OCI-LY7 (cell line): Measurements from ENCODE around the gene APOBEC3G. TPM values are rescaled to one million over a fixed set of nuclear protein-coding genes. Genes with fewer than 3 reads are reported as not detected.
"Not testable (repeated sequence)": the region's sequence is repeated elsewhere in the genome, so short reads cannot be mapped to it uniquely, and the experiment has no call there.

Experiments
- BruUV-seq: library from RNA; stranded (reverse); fragments of 400-500 nt; replicated peaks from 2 replicates; lab custom pipeline; 2021; lab: Mats Ljungman, UMichigan
- CTCF ChIA-PET: fragments of 300-600 bp; sonication (Branson Sonifier 250); formaldehyde crosslinking; loops from one replicate; lab custom pipeline; 2022; ENCODE audit warnings: antibody characterized with exemption; ENCODE audit not compliant: unreplicated experiment; lab: Charles Lee
- POLR2A ChIA-PET: fragments of 300-600 bp; sonication (Branson Sonifier 250); formaldehyde crosslinking; loops from one replicate; lab custom pipeline; 2022; ENCODE audit warnings: antibody characterized with exemption; lab: Charles Lee
- DNase-seq: peaks from one replicate; pipeline ENCODE4 v3.0.0-alpha.2; 2015; ENCODE audit warnings: low spot score
- H2AFZ ChIP-seq: fragments of 200-600 bp; sonication (generic), shearing (Covaris generic); 2 replicates; pipeline ENCODE4 v1.6.1; 2014; ENCODE audit warnings: mild to moderate bottlenecking, antibody characterized with exemption, low read length, moderate library complexity
- H3K27ac ChIP-seq: fragments of 200-600 bp; sonication (generic); 2 replicates; pipeline ENCODE4 v1.5.1; 2014; ENCODE audit warnings: mixed run types, low read depth, mild to moderate bottlenecking, moderate library complexity, low read length, inconsistent platforms; ENCODE audit not compliant: poor library complexity, severe bottlenecking
- H3K36me3 ChIP-seq: fragments of 200-600 bp; sonication (generic); 2 replicates; pipeline ENCODE4 v1.6.1; 2014; ENCODE audit warnings: mild to moderate bottlenecking, antibody characterized with exemption, low read length, moderate library complexity, mixed read lengths; ENCODE audit not compliant: insufficient read depth
- H3K4me1 ChIP-seq: fragments of 200-600 bp; sonication (generic); 2 replicates; pipeline ENCODE4 v1.5.1; 2014; ENCODE audit warnings: mild to moderate bottlenecking, low read length; ENCODE audit not compliant: insufficient read depth, poor library complexity, severe bottlenecking
- H3K4me2 ChIP-seq: fragments of 200-600 bp; sonication (generic); 2 replicates; pipeline ENCODE4 v1.6.1; 2014; ENCODE audit warnings: mild to moderate bottlenecking, low read length
- H3K4me3 ChIP-seq: fragments of 200-600 bp; sonication (generic); 2 replicates; pipeline ENCODE4 v1.5.1; 2014; ENCODE audit warnings: mild to moderate bottlenecking, low read depth, low read length; ENCODE audit not compliant: poor library complexity, severe bottlenecking
- H3K79me2 ChIP-seq: fragments of 200-600 bp; sonication (generic); 2 replicates; pipeline ENCODE4 v1.6.1; 2016; ENCODE audit warnings: low read depth, mild to moderate bottlenecking, low read length, moderate library complexity, mixed read lengths; ENCODE audit not compliant: insufficient read depth
- H3K9me2 ChIP-seq: fragments of 200-600 bp; sonication (generic); 2 replicates; pipeline ENCODE4 v1.6.1; 2016; ENCODE audit warnings: mild to moderate bottlenecking, low read length, mixed read lengths; ENCODE audit not compliant: insufficient read depth
- H3K9me3 ChIP-seq: fragments of 200-600 bp; sonication (generic); 2 replicates; pipeline ENCODE4 v1.6.1; 2014; ENCODE audit warnings: mild to moderate bottlenecking, mixed run types, low read length, mixed read lengths
- H4K20me1 ChIP-seq: fragments of 200-600 bp; sonication (generic); 2 replicates; pipeline ENCODE4 v1.6.1; 2014; ENCODE audit warnings: mild to moderate bottlenecking, antibody characterized with exemption, low read length, moderate library complexity, mixed read lengths; ENCODE audit not compliant: insufficient read depth
- EZH2phosphoT487 ChIP-seq: fragments of 200-600 bp; sonication (generic); IDR thresholded peaks from 2 replicates; pipeline ENCODE4 v1.6.1; 2018; ENCODE audit warnings: low read depth, borderline replicate concordance, mild to moderate bottlenecking, mixed run types, antibody characterized with exemption, low read length, moderate library complexity, mixed read lengths
- intact Hi-C: fragments of 100-400 bp; cut with micrococcal nuclease; formaldehyde crosslinking; loops from one replicate; pipeline ENCODE4 v1.10.0; 2022; ENCODE audit not compliant: unreplicated experiment
- total RNA-seq, 2 experiments: library from RNA; depleted of rRNA in 1 of 2; stranded (reverse); fragments of >200 nt in 1 of 2; shearing (Covaris generic) in 1 of 2; gene quantifications; 2 replicates each; pipeline ENCODE4 v1.2.3, GENCODE V29; 2014 to 2022

The APOBEC3G gene
- total RNA-seq, 2 experiments from 2014 or later = 36.7 to 60.2 TPM

DNA sequence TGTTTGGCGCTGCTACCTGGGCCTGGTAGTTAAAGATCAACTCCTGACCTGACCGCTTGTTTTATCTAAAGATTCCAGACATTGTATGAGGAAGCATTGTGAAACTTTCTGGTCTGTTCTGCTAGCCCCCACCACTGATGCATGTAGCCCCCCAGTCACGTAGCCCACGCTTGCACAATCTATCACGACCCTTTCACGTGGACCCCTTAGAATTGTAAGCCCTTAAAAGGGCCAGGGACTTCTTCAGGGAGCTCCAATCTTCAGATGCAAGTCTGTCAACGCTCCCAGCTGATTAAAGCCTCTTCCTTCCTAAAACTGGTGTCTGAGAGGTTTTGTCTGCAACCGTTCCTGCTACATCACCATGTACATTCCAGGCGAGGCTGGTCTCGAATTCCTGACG, 21.4 kb upstream of the APOBEC3G start:
- intact Hi-C loops = no loop called here
- no peak overlapping the region for H3K4me2 ChIP-seq
- no TSS peak for BruUV-seq
- POLR2A ChIA-PET = no interaction called here
- no peak overlapping the region for H3K4me3 ChIP-seq
- H4K20me1 ChIP-seq = no peaks in the 10 kb centered on the region
- peaks cover 16% of the 10 kb centered on the region for H3K4me1 ChIP-seq
- H3K27ac ChIP-seq = no peak overlapping the region
- no peak overlapping the region for H2AFZ ChIP-seq
- no peaks in the 10 kb centered on the region for H3K79me2 ChIP-seq
- CTCF ChIA-PET = no interaction called here
- no peaks in the 10 kb centered on the region for H3K9me2 ChIP-seq
- H3K9me3 ChIP-seq = peaks cover 6% of the 10 kb centered on the region; the same call in 1 of the 2 replicates
- no peak for TF ChIP-seq EZH2phosphoT487
- DNase-seq = no peak
- peaks cover 4% of the 10 kb centered on the region; the same call in 1 of the 2 replicates for H3K36me3 ChIP-seq

DNA sequence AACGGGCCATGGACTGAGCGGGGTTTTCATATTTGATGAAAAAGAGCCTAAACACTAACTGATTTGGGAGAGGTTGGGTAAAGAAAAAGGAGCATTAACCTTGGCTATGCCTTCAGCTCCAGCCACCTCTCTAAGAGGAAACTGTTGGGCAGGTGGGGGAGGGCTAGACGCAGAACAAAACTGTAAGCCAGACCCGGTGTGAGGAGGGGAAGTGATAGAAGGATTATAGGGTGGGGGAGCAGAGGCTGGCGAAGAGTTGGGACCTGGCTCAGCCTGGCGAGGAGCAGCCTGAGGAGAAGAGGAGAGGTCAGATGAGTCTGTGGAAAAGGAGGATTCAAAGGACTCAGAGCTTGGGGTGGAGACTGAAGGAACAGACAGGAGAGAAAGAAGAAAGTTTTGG, 15.8 kb upstream of the APOBEC3G start:
- H3K9me2 ChIP-seq, H4K20me1 ChIP-seq, intact Hi-C loops, H3K36me3 ChIP-seq, H3K9me3 ChIP-seq, BruUV-seq, H3K79me2 ChIP-seq, CTCF ChIA-PET: not testable (repeated sequence)
- Histone ChIP-seq H3K4me3 (peak overlapping the region; percentile 27), H2AFZ (peak overlapping the region; percentile 57; the same call in 1 of the 2 replicates), H3K4me1 (peaks cover 72% of the 10 kb centered on the region), H3K4me2 (peak overlapping the region; percentile 67), H3K27ac (peak overlapping the region; percentile 96)
- POLR2A ChIA-PET = interaction anchor here (0.6 kb wide), 1 partner anchor 52 kb away, joined by 7 read pairs; no protein-coding TSS in a partner anchor
- peak; percentile 61 for DNase-seq

DNA sequence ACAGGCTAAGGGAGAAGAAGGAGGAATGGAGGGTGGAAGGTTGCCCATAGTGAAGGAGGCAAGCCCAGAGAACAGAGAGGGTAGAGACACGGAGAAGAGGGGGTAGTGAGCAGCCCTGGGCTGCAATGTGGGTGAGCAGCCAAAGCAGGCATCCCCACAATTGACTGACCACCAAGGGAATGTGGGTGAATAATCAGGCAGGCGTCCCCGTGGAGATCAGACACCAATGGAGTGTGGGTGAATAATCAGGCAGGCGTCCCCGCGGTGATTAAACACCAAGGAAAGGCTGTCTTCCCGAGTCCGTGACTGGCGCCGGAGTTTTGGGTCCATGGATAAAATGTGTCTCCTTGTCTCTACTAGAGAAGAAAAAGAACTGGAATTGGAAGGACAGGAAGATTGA, 15.1 kb upstream of the APOBEC3G start:
- DNase-seq, H3K36me3 ChIP-seq, BruUV-seq, CTCF ChIA-PET, H3K79me2 ChIP-seq, intact Hi-C loops, H3K9me3 ChIP-seq, POLR2A ChIA-PET, H3K9me2 ChIP-seq, H4K20me1 ChIP-seq: not testable (repeated sequence)
- peak overlapping the region; percentile 96 for H3K27ac ChIP-seq
- H3K4me1 ChIP-seq = peaks cover 72% of the 10 kb centered on the region
- H3K4me3 ChIP-seq = peak overlapping the region; percentile 27
- peak overlapping the region; percentile 57; the same call in 1 of the 2 replicates for H2AFZ ChIP-seq
- H3K4me2 ChIP-seq = peak overlapping the region; percentile 67

DNA sequence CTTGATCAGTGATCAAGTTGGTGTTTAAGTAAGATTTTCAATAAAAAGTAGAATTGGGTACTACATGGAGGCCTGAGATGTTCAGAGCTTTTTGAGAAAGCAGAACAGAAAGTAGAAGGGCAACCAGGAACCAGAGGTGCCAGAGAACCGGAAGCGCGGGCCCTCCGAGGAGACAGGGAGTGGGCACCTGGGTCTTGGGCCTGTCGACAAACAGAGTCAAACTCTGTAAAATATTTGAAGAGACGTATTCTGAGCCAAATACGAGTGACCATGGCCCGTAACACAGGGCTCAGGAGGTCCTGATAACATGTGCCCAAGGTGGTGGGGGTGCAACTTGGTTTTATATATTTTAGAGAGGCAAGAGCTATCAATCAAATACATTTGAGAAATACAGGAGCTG, 13.2 kb upstream of the APOBEC3G start:
- intact Hi-C loops = not testable (repeated sequence)

DNA sequence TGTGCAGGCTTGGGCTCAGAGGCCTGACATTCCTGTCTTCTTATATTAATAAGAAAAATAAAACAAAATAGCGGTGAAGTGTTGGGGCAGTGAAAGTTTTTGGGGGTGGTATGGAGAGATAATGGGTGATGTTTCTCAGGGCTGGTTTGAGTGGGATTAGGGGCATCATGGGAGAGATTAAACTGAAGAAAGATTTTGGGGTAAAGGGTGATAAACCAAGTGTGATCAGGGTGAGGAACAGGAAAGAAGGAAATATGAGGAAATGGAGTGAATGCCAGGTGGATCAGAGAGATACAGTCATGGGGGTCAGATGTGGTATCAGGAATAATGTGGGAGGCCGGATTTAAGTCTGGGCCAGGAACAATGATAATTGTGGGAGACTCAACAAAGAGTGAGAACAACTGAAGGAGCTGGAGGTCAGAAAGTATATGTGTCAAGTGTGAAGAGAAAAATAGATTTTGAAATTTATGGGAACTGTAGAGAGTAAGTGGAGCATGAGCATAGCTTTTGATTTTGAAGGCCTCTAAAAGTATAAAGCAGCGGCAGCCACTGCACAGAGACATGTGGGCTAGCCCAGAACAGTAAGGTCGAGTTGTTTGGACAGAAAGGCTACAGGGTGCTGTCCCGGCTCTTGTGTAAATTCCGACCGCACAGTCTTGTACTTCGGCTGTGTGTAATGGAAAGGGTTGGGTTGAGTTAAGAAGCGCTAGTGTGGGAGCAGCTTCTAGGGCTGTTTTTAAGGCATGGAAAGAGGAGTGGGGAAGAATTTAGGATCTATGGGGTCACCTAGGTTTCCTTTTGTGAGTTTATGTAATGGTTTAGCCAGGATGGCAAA, 10.4 kb upstream of the APOBEC3G start:
- H3K36me3 ChIP-seq, H3K9me2 ChIP-seq, DNase-seq, H4K20me1 ChIP-seq, H3K9me3 ChIP-seq, CTCF ChIA-PET, H3K79me2 ChIP-seq: not testable (repeated sequence)
- intact Hi-C loops = loop anchor here (5.0 kb wide), 1 partner anchor 54 kb away; the partner anchor contains the start of gene APOBEC3C
- BruUV-seq = TSS peak; percentile 75
- POLR2A ChIA-PET = interaction anchor here (0.6 kb wide), 1 partner anchor 386 kb away, joined by 5 read pairs; no protein-coding TSS in a partner anchor
- Histone ChIP-seq H2AFZ (peak overlapping the region; percentile 47; the same call in 1 of the 2 replicates), H3K4me1 (peaks cover 93% of the 10 kb centered on the region), H3K27ac (peak overlapping the region; percentile 96), H3K4me3 (peak overlapping the region; percentile 59), H3K4me2 (peak overlapping the region; percentile 57)

More for the DNA sequence above, 13.2 kb upstream of the APOBEC3G start:
- CTCF ChIA-PET, H3K9me3 ChIP-seq, H4K20me1 ChIP-seq, POLR2A ChIA-PET, H3K4me3 ChIP-seq, H3K9me2 ChIP-seq, BruUV-seq, H3K36me3 ChIP-seq, H3K79me2 ChIP-seq: not testable (repeated sequence)
- peaks cover 88% of the 10 kb centered on the region for H3K4me1 ChIP-seq
- H3K27ac ChIP-seq = peak overlapping the region; percentile 96
- peak overlapping the region; percentile 39 for H3K4me2 ChIP-seq
- H2AFZ ChIP-seq = peak overlapping the region; percentile 8; the same call in 1 of the 2 replicates
- peak; percentile 58 for DNase-seq
